ENCODE results near the gene DNAJC11.

- no peak for TF ChIP-seq CTCF (IDR thresholded peaks at IDR 0.05 in 2 of 3, conservative IDR thresholded peaks at IDR 0.05 in 1 of 3; ENCODE audit: borderline replicate concordance in 1 of 3, insufficient read depth in 1 of 3, low read depth in 2 of 3, low read length in 2 of 3)
- TF ChIP-seq EZH2 (IDR thresholded peaks at IDR 0.05): no peak
- TF ChIP-seq RAD21 (IDR thresholded peaks at IDR 0.05; ENCODE audit: low read depth): no peak
Measured at GRCh38 chr1:6673816-6674398, 27.7 kb downstream of the DNAJC11 start.

Data from HCT116 (cell line).